WTC11 (cell line): ENCODE measurements around the gene HRC. TPM values are rescaled to one million over a fixed set of nuclear protein-coding genes. Genes with fewer than 3 reads are reported as not detected.

ENCODE experiments used
- ATAC-seq: fragments of 200-7000 bp; cut with Tn5 transposase; 2 replicates; pipeline ENCODE4 v1.10.0; 2021; ENCODE audit warnings: mild to moderate bottlenecking, moderate library complexity
- CTCF ChIA-PET: fragments of 300-600 bp; sonication (Branson Sonifier 250); formaldehyde crosslinking; loops from one replicate; lab custom pipeline; 2021; ENCODE audit warnings: antibody characterized with exemption; lab: Charles Lee
- POLR2A ChIA-PET: fragments of 350-600 bp; sonication (Branson Sonifier 250); formaldehyde crosslinking; loops from one replicate; lab custom pipeline; 2021; ENCODE audit warnings: antibody characterized with exemption; lab: Charles Lee
- DNase-seq: peaks from one replicate; pipeline ENCODE4 v3.0.0; 2021; ENCODE audit warnings: low spot score
- H3K27ac Mint-ChIP-seq: 2 replicates; pipeline ENCODE4 v1.8.0; 2021; ENCODE audit warnings: mixed read lengths
- H3K27me3 Mint-ChIP-seq: 2 replicates; pipeline ENCODE4 v1.8.0; 2021; ENCODE audit warnings: low read depth, mild to moderate bottlenecking, moderate library complexity, mixed read lengths
- H3K36me3 Mint-ChIP-seq: 2 replicates; pipeline ENCODE4 v1.8.0; 2021; ENCODE audit warnings: mixed read lengths
- H3K4me1 Mint-ChIP-seq: 2 replicates; pipeline ENCODE4 v1.8.0; 2022; ENCODE audit warnings: mixed read lengths
- H3K4me3 Mint-ChIP-seq: 2 replicates; pipeline ENCODE4 v1.8.0; 2021; ENCODE audit warnings: mild to moderate bottlenecking, moderate library complexity, mixed read lengths
- H3K9me3 Mint-ChIP-seq: 2 replicates; pipeline ENCODE4 v1.8.0; 2021; ENCODE audit warnings: mixed read lengths
- AR ChIP-seq: fragments of 250-450 bp; sonication (Bioruptor Pico); IDR thresholded peaks from 2 replicates; pipeline ENCODE4 v1.9.0; 2021; ENCODE audit warnings: mild to moderate bottlenecking
- CREM ChIP-seq: sonication (generic); formaldehyde crosslinking; IDR thresholded peaks from 2 replicates; pipeline ENCODE4 v1.8.1; 2022; ENCODE audit warnings: mild to moderate bottlenecking, missing genetic modification reagents, moderate library complexity
- CTCF ChIP-seq: fragments of 200-600 bp; IDR thresholded peaks from 2 replicates; pipeline ENCODE4 v1.8.0; 2022; ENCODE audit warnings: antibody characterized with exemption
- EMX1 ChIP-seq: fragments of 250-450 bp; sonication (Bioruptor Pico); IDR thresholded peaks from 2 replicates; pipeline ENCODE4 v1.8.0; 2021; ENCODE audit warnings: mild to moderate bottlenecking
- FOXK1 ChIP-seq: sonication (generic); formaldehyde crosslinking; IDR thresholded peaks from 2 replicates; pipeline ENCODE4 v1.8.0; 2022; ENCODE audit warnings: mild to moderate bottlenecking, moderate library complexity, missing genetic modification reagents
- FOXP1 ChIP-seq: sonication (generic); formaldehyde crosslinking; IDR thresholded peaks from 2 replicates; pipeline ENCODE4 v1.8.0; 2022; ENCODE audit warnings: missing genetic modification reagents, mild to moderate bottlenecking, moderate library complexity, borderline replicate concordance
- HMGXB4 ChIP-seq: sonication (generic); formaldehyde crosslinking; IDR thresholded peaks from 2 replicates; pipeline ENCODE4 v1.8.1; 2023; ENCODE audit warnings: mild to moderate bottlenecking, moderate library complexity, missing genetic modification reagents
- MAX ChIP-seq: sonication (generic); formaldehyde crosslinking; IDR thresholded peaks from 2 replicates; pipeline ENCODE4 v1.8.0; 2022; ENCODE audit warnings: mild to moderate bottlenecking, missing genetic modification reagents
- NFATC4 ChIP-seq: fragments of 250-450 bp; sonication (Bioruptor Pico); IDR thresholded peaks from 2 replicates; pipeline ENCODE4 v1.9.0; 2021; ENCODE audit warnings: mild to moderate bottlenecking
- TP53 ChIP-seq: sonication (generic); formaldehyde crosslinking; IDR thresholded peaks from 2 replicates; pipeline ENCODE4 v1.8.1; 2023; ENCODE audit warnings: mild to moderate bottlenecking, missing genetic modification reagents
- ZNF232 ChIP-seq: sonication (generic); formaldehyde crosslinking; IDR thresholded peaks from 2 replicates; pipeline ENCODE4 v1.8.0; 2022; ENCODE audit warnings: mild to moderate bottlenecking, missing genetic modification reagents
- ZNF281 ChIP-seq: sonication (generic); formaldehyde crosslinking; IDR thresholded peaks from 2 replicates; pipeline ENCODE4 v1.8.0; 2023; ENCODE audit warnings: mild to moderate bottlenecking, missing genetic modification reagents
- ZNF317 ChIP-seq: sonication (generic); formaldehyde crosslinking; IDR thresholded peaks from 2 replicates; pipeline ENCODE4 v1.8.1; 2023; ENCODE audit warnings: low read depth, mild to moderate bottlenecking, moderate library complexity, missing genetic modification reagents, borderline replicate concordance
- total RNA-seq: library from RNA; stranded (reverse); gene quantifications from 3 replicates; pipeline ENCODE4 v1.2.3, GENCODE V29; 2021

Gene HRC
- total RNA-seq, 1 experiment from 2014 or later = 1.9 TPM

- Mint-ChIP-seq H3K4me1 (peaks cover 13% of the 10 kb centered on the region), H3K9me3 (no peaks in the 10 kb centered on the region), H3K27ac (no peak overlapping the region), H3K4me3 (no peak overlapping the region), H3K36me3 (peaks cover 37% of the 10 kb centered on the region), H3K27me3 (no peaks in the 10 kb centered on the region)
- ATAC-seq (no peak), DNase-seq (no peak)
- ChIA-PET POLR2A (no interaction called here), CTCF (interaction anchor here (0.5 to 4.9 kb wide), 4 partner anchors 10 to 721 kb away, joined by 3 to 24 read pairs (median 4); no protein-coding TSS in a partner anchor)
- TF ChIP-seq ZNF281 (CRISPR knock-in tag) = no peak
- TF ChIP-seq CREM (CRISPR knock-in tag) = no peak
- TF ChIP-seq MAX = no peak
- TF ChIP-seq ZNF232 (CRISPR knock-in tag) = no peak
- no peak for TF ChIP-seq AR (CRISPR knock-in tag)
- TF ChIP-seq FOXK1 (CRISPR knock-in tag) = no peak
- TF ChIP-seq EMX1 (CRISPR knock-in tag) = no peak
- TF ChIP-seq NFATC4 = no peak
- no peak for TF ChIP-seq ZNF317 (CRISPR knock-in tag)
These were observed 47.4 kb downstream of the HRC start for GRCh38 chr19:49107625-49108459.

GRCh38 chr19:49106648-49107135 is 48.5 kb downstream of the HRC start:
- peaks cover 13% of the 10 kb centered on the region for H3K4me1 Mint-ChIP-seq
- ATAC-seq (peak; percentile 80), DNase-seq (peak; percentile 83)
- H3K27ac Mint-ChIP-seq = peak overlapping the region; percentile 95
- CTCF ChIA-PET = interaction anchor here (0.6 to 2.8 kb wide), 25 partner anchors 8 to 136 kb away, joined by 3 to 62 read pairs (median 6); partner anchors contain the start of genes CGB2, CGB7, GYS1 and LIN7B
- no peak for TF ChIP-seq TP53 (CRISPR knock-in tag)
- TF ChIP-seq HMGXB4 = peak; percentile 40; the same call in 1 of the 2 replicates
- TF ChIP-seq FOXK1 (CRISPR knock-in tag) = no peak
- no peak for TF ChIP-seq FOXP1 (CRISPR knock-in tag)
- TF ChIP-seq CTCF = peak; percentile 78
- TF ChIP-seq, all 79 proteins: peak for 2
- Mint-ChIP-seq H3K36me3 (peaks cover 39% of the 10 kb centered on the region), H3K9me3 (no peaks in the 10 kb centered on the region), H3K27me3 (no peaks in the 10 kb centered on the region), H3K4me3 (peak overlapping the region; percentile 7; the same call in 1 of the 2 replicates)
- POLR2A ChIA-PET = interaction anchor here (0.5 to 1.0 kb wide), 3 partner anchors 11 to 75 kb away, joined by 3 to 5 read pairs (median 4); no protein-coding TSS in a partner anchor
